ENCODE data around the gene ATAT1. TPM values are rescaled to one million over a fixed set of nuclear protein-coding genes. Genes with fewer than 3 reads are reported as not detected.

The ATAT1 gene
- total and polyA plus RNA-seq, 2 of the 13 experiments (the other 11 are each of a cell fraction or from before 2014, with no cell fraction given): 9.2 to 23.6 TPM

DNA sequence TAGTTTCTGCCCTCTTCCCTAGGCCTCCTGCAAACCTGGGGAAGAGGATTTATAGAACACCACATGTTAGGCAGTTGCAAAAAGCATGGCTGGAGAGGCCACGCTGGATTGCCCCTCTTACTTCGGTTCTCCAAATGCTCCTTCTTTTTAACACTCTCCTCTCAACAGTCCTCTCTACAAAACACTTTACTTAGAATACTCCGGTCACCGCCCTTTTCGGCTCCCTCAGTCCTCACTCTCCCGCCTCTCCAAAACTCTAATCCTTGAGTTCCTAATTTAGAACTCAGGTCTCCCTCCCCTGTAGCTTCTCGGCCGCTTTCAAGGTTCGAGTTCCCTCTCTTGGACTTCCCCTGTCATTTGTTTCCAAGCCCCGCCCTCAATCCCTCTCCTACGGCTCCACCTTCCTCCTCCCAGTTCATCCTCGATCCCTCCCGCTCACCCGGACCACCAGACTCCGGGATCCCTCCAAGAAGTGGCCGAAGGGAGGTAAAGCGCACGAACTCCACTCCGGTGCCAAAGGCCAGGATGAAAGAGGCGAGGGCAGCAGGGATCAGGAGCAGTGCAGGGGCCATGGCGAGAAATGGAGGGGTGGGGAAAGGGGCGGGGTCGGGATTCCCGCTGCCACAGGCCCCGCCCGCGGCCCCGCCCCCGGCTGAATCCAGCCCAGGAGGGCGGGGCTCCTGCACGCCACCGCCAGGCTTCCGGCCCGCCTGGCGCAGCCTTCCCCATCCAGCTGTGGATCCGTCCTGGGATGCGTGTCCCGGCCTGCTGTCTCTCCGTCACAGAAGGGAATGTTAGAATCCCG lies 63.9 kb downstream of the ATAT1 start, which contains the start of gene NRM (continued):
- TF ChIP-seq ZNF670 (CRISPR knock-in tag; IDR thresholded peaks at IDR 0.05; ENCODE audit: borderline replicate concordance) (peak; percentile 64; the same call in 1 of the 2 replicates), PHB2 (IDR thresholded peaks at IDR 0.05; ENCODE audit: partially characterized antibody) (no peak), ZNF260 (CRISPR knock-in tag; IDR thresholded peaks at IDR 0.05; ENCODE audit: borderline replicate concordance, low read depth) (no peak), ARNT2 (CRISPR knock-in tag; IDR thresholded peaks at IDR 0.05; ENCODE audit: low read depth) (peak; percentile 60; the same call in 1 of the 2 replicates), ZNF33B (CRISPR knock-in tag; IDR thresholded peaks at IDR 0.05) (peak; percentile 59; the same call in 1 of the 2 replicates), TBX3 (IDR thresholded peaks at IDR 0.05; ENCODE audit: borderline replicate concordance) (no peak), RNF219 (CRISPR knock-in tag; IDR thresholded peaks at IDR 0.05) (no peak), ONECUT2 (CRISPR knock-in tag; IDR thresholded peaks at IDR 0.05) (no peak), ZNF720 (CRISPR knock-in tag; IDR thresholded peaks at IDR 0.05) (no peak), TARDBP (CRISPR knock-in tag; IDR thresholded peaks at IDR 0.05) (no peak), ZNF367 (CRISPR knock-in tag; IDR thresholded peaks at IDR 0.05; ENCODE audit: borderline replicate concordance) (no peak), ZNF660 (CRISPR knock-in tag; IDR thresholded peaks at IDR 0.05; ENCODE audit: borderline replicate concordance, low read depth) (no peak), SMAD1 (CRISPR knock-in tag; IDR thresholded peaks at IDR 0.05; ENCODE audit: borderline replicate concordance, low read depth) (no peak; the same call in 1 of the 2 replicates), AKAP8 (CRISPR knock-in tag; IDR thresholded peaks at IDR 0.05) (no peak), ZKSCAN1 (IDR thresholded peaks at IDR 0.05; ENCODE audit: low read length) (no peak), CCAR2 (optimal IDR thresholded peaks at IDR 0.05; ENCODE audit: low read depth, low read length) (no peak), ZNF547 (CRISPR knock-in tag; IDR thresholded peaks at IDR 0.05) (no peak), JDP2 (CRISPR knock-in tag; IDR thresholded peaks at IDR 0.05; ENCODE audit: borderline replicate concordance) (no peak), ZFP36L1 (CRISPR knock-in tag; IDR thresholded peaks at IDR 0.05) (no peak; the same call in 1 of the 2 replicates), ISX (CRISPR knock-in tag; conservative IDR thresholded peaks at IDR 0.05) (0 out of 2 replicates have a peak, but pooled peaks have one; percentile 34), NR2C2 (CRISPR knock-in tag; IDR thresholded peaks at IDR 0.05; ENCODE audit: borderline replicate concordance) (no peak; the same call in 1 of the 2 replicates), YEATS2 (CRISPR knock-in tag; IDR thresholded peaks at IDR 0.05; ENCODE audit: borderline replicate concordance) (peak; percentile 49; the same call in 1 of the 2 replicates), ZNF431 (CRISPR knock-in tag; IDR thresholded peaks at IDR 0.05; ENCODE audit: borderline replicate concordance, low read depth) (no peak)
- TF ChIP-seq, protein P1, sequence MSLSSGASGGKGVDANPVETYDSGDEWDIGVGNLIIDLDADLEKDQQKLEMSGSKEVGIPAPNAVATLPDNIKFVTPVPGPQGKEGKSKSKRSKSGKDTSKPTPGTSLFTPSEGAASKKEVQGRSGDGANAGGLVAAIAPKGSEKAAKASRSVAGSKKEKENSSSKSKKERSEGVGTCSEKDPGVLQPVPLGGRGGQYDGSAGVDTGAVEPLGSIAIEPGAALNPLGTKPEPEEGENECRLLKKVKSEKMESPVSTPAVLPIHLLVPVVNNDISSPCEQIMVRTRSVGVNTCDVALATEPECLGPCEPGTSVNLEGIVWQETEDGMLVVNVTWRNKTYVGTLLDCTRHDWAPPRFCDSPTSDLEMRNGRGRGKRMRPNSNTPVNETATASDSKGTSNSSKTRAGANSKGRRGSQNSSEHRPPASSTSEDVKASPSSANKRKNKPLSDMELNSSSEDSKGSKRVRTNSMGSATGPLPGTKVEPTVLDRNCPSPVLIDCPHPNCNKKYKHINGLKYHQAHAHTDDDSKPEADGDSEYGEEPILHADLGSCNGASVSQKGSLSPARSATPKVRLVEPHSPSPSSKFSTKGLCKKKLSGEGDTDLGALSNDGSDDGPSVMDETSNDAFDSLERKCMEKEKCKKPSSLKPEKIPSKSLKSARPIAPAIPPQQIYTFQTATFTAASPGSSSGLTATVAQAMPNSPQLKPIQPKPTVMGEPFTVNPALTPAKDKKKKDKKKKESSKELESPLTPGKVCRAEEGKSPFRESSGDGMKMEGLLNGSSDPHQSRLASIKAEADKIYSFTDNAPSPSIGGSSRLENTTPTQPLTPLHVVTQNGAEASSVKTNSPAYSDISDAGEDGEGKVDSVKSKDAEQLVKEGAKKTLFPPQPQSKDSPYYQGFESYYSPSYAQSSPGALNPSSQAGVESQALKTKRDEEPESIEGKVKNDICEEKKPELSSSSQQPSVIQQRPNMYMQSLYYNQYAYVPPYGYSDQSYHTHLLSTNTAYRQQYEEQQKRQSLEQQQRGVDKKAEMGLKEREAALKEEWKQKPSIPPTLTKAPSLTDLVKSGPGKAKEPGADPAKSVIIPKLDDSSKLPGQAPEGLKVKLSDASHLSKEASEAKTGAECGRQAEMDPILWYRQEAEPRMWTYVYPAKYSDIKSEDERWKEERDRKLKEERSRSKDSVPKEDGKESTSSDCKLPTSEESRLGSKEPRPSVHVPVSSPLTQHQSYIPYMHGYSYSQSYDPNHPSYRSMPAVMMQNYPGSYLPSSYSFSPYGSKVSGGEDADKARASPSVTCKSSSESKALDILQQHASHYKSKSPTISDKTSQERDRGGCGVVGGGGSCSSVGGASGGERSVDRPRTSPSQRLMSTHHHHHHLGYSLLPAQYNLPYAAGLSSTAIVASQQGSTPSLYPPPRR (CRISPR knock-in tag; IDR thresholded peaks at IDR 0.05; ENCODE audit: borderline replicate concordance): no peak
